22Rv1 (cell line): ENCODE measurements around the gene UNK.

ENCODE experiments used
- H3K27ac ChIP-seq: fragments of 450-650 bp; 2 replicates; pipeline ENCODE4 v1.5.1; 2017
- ZFX ChIP-seq: fragments of 450-650 bp; IDR thresholded peaks from 2 replicates; pipeline ENCODE4 v1.6.1; 2017; ENCODE audit warnings: antibody characterized with exemption, borderline replicate concordance
- TF ChIP-seq, protein P1 (sequence below): fragments of 450-650 bp; IDR thresholded peaks from 2 replicates; pipeline ENCODE4 v1.5.1; 2017; ENCODE audit warnings: mild to moderate bottlenecking

The UNK gene

DNA sequence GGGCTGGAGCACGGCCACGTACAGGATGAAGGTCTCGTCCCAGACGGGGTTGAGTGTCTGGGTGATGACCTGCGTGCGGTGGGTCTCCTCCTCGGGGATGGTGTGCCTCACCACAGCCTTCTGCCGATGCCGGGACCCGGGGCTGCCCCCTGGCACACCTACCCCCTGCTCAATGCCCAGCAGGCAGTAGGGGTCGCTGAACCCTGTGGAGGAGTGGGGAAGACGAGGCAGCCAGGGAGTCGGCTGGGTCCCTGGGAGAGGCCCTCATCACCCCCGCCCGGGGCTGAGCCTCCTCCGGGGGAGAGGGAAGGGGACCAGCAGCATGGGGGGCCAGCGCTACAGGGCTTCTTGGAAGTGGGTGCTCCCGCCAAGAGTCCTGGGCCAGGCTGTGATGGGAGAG is 57.8 kb downstream of the UNK start:
- H3K27ac ChIP-seq, result no peak overlapping the region
- TF ChIP-seq, protein P1, sequence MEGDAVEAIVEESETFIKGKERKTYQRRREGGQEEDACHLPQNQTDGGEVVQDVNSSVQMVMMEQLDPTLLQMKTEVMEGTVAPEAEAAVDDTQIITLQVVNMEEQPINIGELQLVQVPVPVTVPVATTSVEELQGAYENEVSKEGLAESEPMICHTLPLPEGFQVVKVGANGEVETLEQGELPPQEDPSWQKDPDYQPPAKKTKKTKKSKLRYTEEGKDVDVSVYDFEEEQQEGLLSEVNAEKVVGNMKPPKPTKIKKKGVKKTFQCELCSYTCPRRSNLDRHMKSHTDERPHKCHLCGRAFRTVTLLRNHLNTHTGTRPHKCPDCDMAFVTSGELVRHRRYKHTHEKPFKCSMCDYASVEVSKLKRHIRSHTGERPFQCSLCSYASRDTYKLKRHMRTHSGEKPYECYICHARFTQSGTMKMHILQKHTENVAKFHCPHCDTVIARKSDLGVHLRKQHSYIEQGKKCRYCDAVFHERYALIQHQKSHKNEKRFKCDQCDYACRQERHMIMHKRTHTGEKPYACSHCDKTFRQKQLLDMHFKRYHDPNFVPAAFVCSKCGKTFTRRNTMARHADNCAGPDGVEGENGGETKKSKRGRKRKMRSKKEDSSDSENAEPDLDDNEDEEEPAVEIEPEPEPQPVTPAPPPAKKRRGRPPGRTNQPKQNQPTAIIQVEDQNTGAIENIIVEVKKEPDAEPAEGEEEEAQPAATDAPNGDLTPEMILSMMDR, result no peak
- no peak for TF ChIP-seq ZFX

DNA sequence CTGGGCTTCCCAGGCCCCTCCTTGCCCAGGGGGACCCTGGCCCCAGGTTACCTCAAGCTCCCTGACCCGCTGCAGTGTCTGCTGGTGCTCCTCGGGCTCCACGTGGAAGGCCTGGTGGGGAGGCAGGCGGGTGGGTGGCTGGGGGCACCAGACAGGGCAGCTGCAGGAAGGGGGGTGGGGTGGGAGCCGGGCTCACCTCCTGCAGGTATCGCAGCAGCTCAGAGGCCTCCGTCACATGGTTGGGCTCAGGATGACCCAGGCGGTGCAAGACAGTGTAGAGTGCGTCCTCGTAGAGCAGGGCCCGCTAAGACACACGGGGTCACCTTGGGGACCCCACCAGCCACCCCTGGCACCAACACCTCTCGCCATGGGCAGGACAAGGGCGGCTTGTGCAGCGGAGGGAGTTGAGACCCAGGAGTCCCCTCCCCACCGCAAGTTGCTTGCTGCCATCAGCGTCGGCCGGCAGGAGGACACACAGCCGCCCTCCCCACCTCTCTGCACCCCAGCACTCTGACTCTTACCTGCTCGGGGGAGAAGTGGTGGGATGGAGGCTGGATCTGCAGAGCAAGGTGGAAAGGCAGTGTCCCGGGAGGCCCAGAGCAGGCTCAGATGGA is 58.5 kb downstream of the UNK start:
- no peak overlapping the region for H3K27ac ChIP-seq
- no peak for TF ChIP-seq ZFX
- TF ChIP-seq, protein P1, result no peak

DNA sequence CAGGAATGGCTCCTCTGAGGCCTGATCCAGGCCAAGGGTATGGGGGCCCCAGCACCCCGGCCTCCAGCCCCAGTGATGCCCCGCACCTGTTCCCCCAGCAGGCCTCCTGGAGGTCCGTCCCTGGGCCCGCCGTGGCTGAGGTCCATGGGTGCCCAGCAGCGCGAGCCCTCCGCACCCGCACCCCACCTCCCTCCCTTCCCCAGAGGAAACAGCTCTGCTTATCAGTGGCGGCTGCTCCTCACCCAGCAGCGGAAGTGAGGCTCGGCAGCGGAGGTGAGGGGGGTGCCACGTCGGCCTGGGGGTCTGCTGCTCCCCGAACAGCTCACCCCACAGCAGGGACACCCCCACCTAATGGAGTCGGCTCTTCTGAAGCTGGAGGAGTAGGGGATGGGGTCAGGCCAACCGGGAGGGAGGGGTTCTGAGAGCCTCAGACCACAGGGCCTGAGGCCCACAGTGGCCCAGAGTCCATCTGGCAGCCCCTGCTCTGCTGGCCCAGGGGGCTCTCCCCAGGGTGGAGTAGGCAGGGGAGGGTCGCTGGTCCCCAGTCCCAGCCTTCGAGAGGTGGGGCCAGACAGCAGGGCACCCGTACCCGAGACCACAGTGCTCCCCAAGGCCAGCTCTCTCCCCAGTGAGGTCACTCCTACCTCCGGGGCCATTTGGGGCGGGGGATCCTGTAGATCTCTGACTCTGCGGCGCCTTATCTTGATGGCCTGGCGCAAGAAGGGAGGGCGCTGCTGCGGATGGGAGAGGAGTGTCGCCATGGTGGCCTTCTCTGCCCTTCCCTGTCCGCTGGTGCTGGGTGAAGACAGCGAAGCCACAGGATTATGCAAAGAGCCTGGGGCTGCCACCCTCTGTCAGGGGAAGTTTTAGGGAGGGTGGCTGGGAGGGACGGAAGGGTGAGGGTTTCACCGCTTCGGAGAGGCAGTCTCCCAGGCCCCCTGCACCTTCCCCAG is 59.2 kb downstream of the UNK start, which contains the start of gene UNC13D:
TSS of gene UNC13D (minus strand) at position 828 of the 953 bp plus-strand sequence. CDS start at position 761, 67 bp downstream.
- peak within 1 kb of the TSS; percentile 40; the same call in 1 of the 2 replicates for H3K27ac ChIP-seq
- TF ChIP-seq ZFX, result no peak
- TF ChIP-seq, protein P1, result no peak

GRCh38 chr17:75844530-75845057 is 60.0 kb downstream of the UNK start:
- H3K27ac ChIP-seq, result peak overlapping the region; percentile 40; the same call in 1 of the 2 replicates
- TF ChIP-seq, protein P1, result no peak
- no peak for TF ChIP-seq ZFX

DNA sequence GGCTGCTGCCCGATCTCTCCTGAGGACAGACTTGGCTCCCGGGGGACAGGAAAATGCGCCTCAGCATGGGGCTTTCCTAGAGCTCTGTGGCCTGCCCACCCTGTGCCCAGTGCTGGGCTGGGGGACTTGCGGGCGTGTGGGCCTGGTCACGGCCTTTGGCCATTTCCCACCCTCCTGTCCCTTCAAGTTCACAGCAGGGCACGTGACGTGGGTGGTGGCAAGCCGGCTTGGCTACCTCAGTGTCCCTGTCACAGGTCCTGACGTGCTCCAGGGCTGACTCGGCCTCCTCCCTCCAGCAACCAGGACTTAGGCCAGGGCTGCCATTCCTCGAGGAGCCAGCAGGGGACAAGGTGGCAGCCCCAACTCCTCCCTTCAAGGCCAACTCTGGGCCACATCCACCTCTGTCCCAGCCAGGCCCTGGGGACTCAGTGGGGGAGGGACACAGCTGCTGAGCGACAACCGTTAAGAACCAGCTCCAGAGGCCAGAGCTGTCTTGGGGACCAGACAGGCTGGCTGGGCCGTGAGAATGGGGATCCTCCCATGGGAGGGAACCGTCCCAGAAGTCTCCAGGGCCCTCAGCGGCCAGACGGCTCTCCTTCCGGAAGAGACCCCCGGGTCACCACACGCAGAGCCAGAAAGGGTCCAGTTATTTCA is 60.6 kb downstream of the UNK start:
- H3K27ac ChIP-seq, result peak overlapping the region; percentile 40
- TF ChIP-seq, protein P1, result peak; percentile 80
- TF ChIP-seq ZFX, result no peak

- peak overlapping the region; percentile 40 for H3K27ac ChIP-seq
These were observed 61.5 kb downstream of the UNK start for GRCh38 chr17:75845933-75846691.

More at GRCh38 chr17:75845933-75846691, 61.5 kb downstream of the UNK start:
- TF ChIP-seq, protein P1, result no peak
- no peak for TF ChIP-seq ZFX
